Trophoblast cell (in vitro differentiated cells and primary cell): Measurements from ENCODE around the gene LMOD2.

ENCODE experiments used
- DNase-seq, 2 donors: peaks; one replicate each; pipeline ENCODE4 v3.0.0-alpha.2; 2016
- H2AFZ ChIP-seq: 2 replicates; pipeline ENCODE4 v1.6.1; 2013; ENCODE audit warnings: low read length, moderate library complexity, mild to moderate bottlenecking; ENCODE audit not compliant: insufficient read depth, poor library complexity
- H2AK5ac ChIP-seq: 2 replicates; pipeline ENCODE4 v1.6.1; 2013; ENCODE audit warnings: mild to moderate bottlenecking, low read length
- H2BK120ac ChIP-seq: 2 replicates; pipeline ENCODE4 v1.6.1; 2013; ENCODE audit warnings: low read length, mild to moderate bottlenecking, moderate library complexity; ENCODE audit not compliant: insufficient read depth, poor library complexity
- H2BK12ac ChIP-seq: 2 replicates; pipeline ENCODE4 v1.6.1; 2013; ENCODE audit warnings: mild to moderate bottlenecking, low read length, moderate library complexity
- H2BK5ac ChIP-seq: 2 replicates; pipeline ENCODE4 v1.6.1; 2013; ENCODE audit warnings: low read length, low read depth, moderate library complexity, mild to moderate bottlenecking; ENCODE audit not compliant: poor library complexity
- H3K14ac ChIP-seq: 2 replicates; pipeline ENCODE4 v1.6.1; 2013; ENCODE audit warnings: mild to moderate bottlenecking, low read length
- H3K18ac ChIP-seq: 2 replicates; pipeline ENCODE4 v1.6.1; 2013; ENCODE audit warnings: mild to moderate bottlenecking, low read length
- H3K23ac ChIP-seq: 2 replicates; pipeline ENCODE4 v1.6.1; 2013; ENCODE audit warnings: low read length
- H3K27ac ChIP-seq: 2 replicates; pipeline ENCODE4 v1.5.1; 2013; ENCODE audit warnings: low read depth, mild to moderate bottlenecking, inconsistent platforms, low read length, moderate library complexity
- H3K27me3 ChIP-seq: 2 replicates; pipeline ENCODE4 v1.6.1; 2013; ENCODE audit warnings: inconsistent platforms, mild to moderate bottlenecking, low read length, moderate library complexity; ENCODE audit not compliant: insufficient read depth
- H3K36me3 ChIP-seq, 2 experiments: 1 replicate in 1 of 2; 2 replicates in 1 of 2; pipeline ENCODE4 v1.6.1; 2013; ENCODE audit warnings: low read length in 2 of 2, mild to moderate bottlenecking in 2 of 2, moderate library complexity in 1 of 2; ENCODE audit not compliant: insufficient read depth in 2 of 2, control insufficient read depth in 1 of 2
- H3K4ac ChIP-seq: 2 replicates; pipeline ENCODE4 v1.6.1; 2013; ENCODE audit warnings: low read depth, mild to moderate bottlenecking, low read length, moderate library complexity
- H3K4me1 ChIP-seq, 2 experiments: 1 replicate in 1 of 2; 2 replicates in 1 of 2; pipeline ENCODE4 v1.6.1; 2013; ENCODE audit warnings: low read length in 2 of 2, mild to moderate bottlenecking in 2 of 2, moderate library complexity in 1 of 2; ENCODE audit not compliant: insufficient read depth in 2 of 2, control insufficient read depth in 1 of 2
- H3K4me2 ChIP-seq: 2 replicates; pipeline ENCODE4 v1.6.1; 2013; ENCODE audit warnings: inconsistent platforms, mild to moderate bottlenecking, low read length, moderate library complexity
- H3K4me3 ChIP-seq: 2 replicates; pipeline ENCODE4 v1.5.1; 2013; ENCODE audit warnings: mild to moderate bottlenecking, low read depth, low read length, inconsistent platforms
- H3K79me1 ChIP-seq: one replicate; pipeline ENCODE4 v1.6.1; 2013; ENCODE audit warnings: low read length
- H3K79me2 ChIP-seq: 2 replicates; pipeline ENCODE4 v1.6.1; 2013; ENCODE audit warnings: low read length, mild to moderate bottlenecking; ENCODE audit not compliant: control insufficient read depth, insufficient read depth, poor library complexity
- H3K9ac ChIP-seq: 2 replicates; pipeline ENCODE4 v1.6.1; 2013; ENCODE audit warnings: mild to moderate bottlenecking, low read length
- H3K9me3 ChIP-seq: 2 replicates; pipeline ENCODE4 v1.6.1; 2013; ENCODE audit warnings: low read depth, mild to moderate bottlenecking, control low read depth, inconsistent platforms, low read length; ENCODE audit not compliant: insufficient read depth
- H4K12ac ChIP-seq: 2 replicates; pipeline ENCODE4 v1.6.1; 2013; ENCODE audit warnings: low read depth, mild to moderate bottlenecking, low read length, moderate library complexity
- H4K8ac ChIP-seq: 2 replicates; pipeline ENCODE4 v1.6.1; 2013; ENCODE audit warnings: low read depth, mild to moderate bottlenecking, low read length, moderate library complexity
- H4K91ac ChIP-seq: one replicate; pipeline ENCODE4 v1.6.1; 2013; ENCODE audit warnings: low read depth, mild to moderate bottlenecking, low read length, moderate library complexity
- WGBS: extraction: QIAGEN DNeasy Blood & Tissue Kit; methylation state at CpG from one replicate; pipeline ENCODE4 v1.1.7; 2013; ENCODE audit warnings: missing lambda C conversion rate; ENCODE audit not compliant: insufficient read length, insufficient coverage; ENCODE audit errors: extremely low coverage; 5-methylcytosine and 5-hydroxymethylcytosine counted together

LMOD2 gene

GRCh38 chr7:123645516-123645915, 10.2 kb upstream of the LMOD2 start:
- Histone ChIP-seq H2AK5ac (no peak overlapping the region), H3K27me3 (no peaks in the 10 kb centered on the region), H4K8ac (no peak overlapping the region), H3K79me2 (peaks cover 2% of the 10 kb centered on the region), H3K4ac (no peak overlapping the region), H3K14ac (no peak overlapping the region), H4K12ac (no peak overlapping the region), H2BK12ac (peak overlapping the region; percentile 67), H2AFZ (no peak overlapping the region), H3K79me1 (peaks cover 39% of the 10 kb centered on the region), H3K27ac (peak overlapping the region; percentile 74), H3K18ac (no peak overlapping the region), H2BK120ac (peak overlapping the region; percentile 79), H3K9me3 (no peaks in the 10 kb centered on the region), H3K9ac (no peak overlapping the region), H3K36me3 (no peaks in the 10 kb centered on the region), H3K4me3 (no peak overlapping the region), H3K4me2 (no peak overlapping the region), H2BK5ac (peak overlapping the region; percentile 58), H3K23ac (no peak overlapping the region), H4K91ac (peak overlapping the region; percentile 91), H3K4me1 (peaks cover 22 to 24% of the 10 kb centered on the region in 2 experiments)
- no CpG with 5 or more reads among the region's 3 CpGs for WGBS
- no peak for DNase-seq

- WGBS = no CpG with 5 or more reads among the region's 7 CpGs
- no peaks in the 10 kb centered on the region for H3K27me3 ChIP-seq
- H3K4me1 ChIP-seq = peaks cover 22 to 24% of the 10 kb centered on the region in 2 experiments
- DNase-seq = peak; percentile 80 to 88
- peak overlapping the region; percentile 80 for H3K14ac ChIP-seq
- H3K79me1 ChIP-seq = peaks cover 38% of the 10 kb centered on the region
- H2BK120ac ChIP-seq = peak overlapping the region; percentile 67
- peaks cover 2% of the 10 kb centered on the region for H3K79me2 ChIP-seq
- no peak overlapping the region for H3K4me3 ChIP-seq
- no peaks in the 10 kb centered on the region for H3K36me3 ChIP-seq
- H4K8ac ChIP-seq = peak overlapping the region; percentile 47
- no peak overlapping the region for H3K4me2 ChIP-seq
- H2BK5ac ChIP-seq = peak overlapping the region; percentile 73
- no peak overlapping the region for H3K23ac ChIP-seq
- H3K4ac ChIP-seq = peak overlapping the region; percentile 74
- H4K12ac ChIP-seq = peak overlapping the region; percentile 6
- peak overlapping the region; percentile 76 for H2AK5ac ChIP-seq
- H3K9ac ChIP-seq = no peak overlapping the region
- H3K18ac ChIP-seq = no peak overlapping the region
- peak overlapping the region; percentile 87 for H3K27ac ChIP-seq
- H3K9me3 ChIP-seq = no peaks in the 10 kb centered on the region
- peak overlapping the region; percentile 23 for H2AFZ ChIP-seq
- H2BK12ac ChIP-seq = peak overlapping the region; percentile 88
- H4K91ac ChIP-seq = peak overlapping the region; percentile 91
Measured at GRCh38 chr7:123647106-123647730, 8.4 kb upstream of the LMOD2 start.

- no peak overlapping the region for H3K18ac ChIP-seq
- no peak overlapping the region for H2AK5ac ChIP-seq
- peak overlapping the region; percentile 22 for H4K8ac ChIP-seq
- peak overlapping the region; percentile 13 for H3K4me2 ChIP-seq
- WGBS = no CpG with 5 or more reads among the region's 2 CpGs
- H4K12ac ChIP-seq = no peak overlapping the region
- H3K27me3 ChIP-seq = no peaks in the 10 kb centered on the region
- no peak overlapping the region for H2AFZ ChIP-seq
- peaks cover 17% of the 10 kb centered on the region in 2 experiments for H3K4me1 ChIP-seq
- peaks cover 31% of the 10 kb centered on the region for H3K79me1 ChIP-seq
- H3K27ac ChIP-seq = peak overlapping the region; percentile 95
- DNase-seq = no peak
- H2BK5ac ChIP-seq = peak overlapping the region; percentile 71
- no peak overlapping the region for H3K23ac ChIP-seq
- H2BK120ac ChIP-seq = peak overlapping the region; percentile 41
- H3K9ac ChIP-seq = no peak overlapping the region
- H2BK12ac ChIP-seq = peak overlapping the region; percentile 32
- no peaks in the 10 kb centered on the region for H3K9me3 ChIP-seq
- H3K4ac ChIP-seq = no peak overlapping the region
- no peaks in the 10 kb centered on the region for H3K79me2 ChIP-seq
- no peak overlapping the region for H3K14ac ChIP-seq
- peak overlapping the region; percentile 13 for H4K91ac ChIP-seq
- no peaks in the 10 kb centered on the region for H3K36me3 ChIP-seq
- H3K4me3 ChIP-seq = no peak overlapping the region
Measured at GRCh38 chr7:123649964-123650363, 5.7 kb upstream of the LMOD2 start.

DNA sequence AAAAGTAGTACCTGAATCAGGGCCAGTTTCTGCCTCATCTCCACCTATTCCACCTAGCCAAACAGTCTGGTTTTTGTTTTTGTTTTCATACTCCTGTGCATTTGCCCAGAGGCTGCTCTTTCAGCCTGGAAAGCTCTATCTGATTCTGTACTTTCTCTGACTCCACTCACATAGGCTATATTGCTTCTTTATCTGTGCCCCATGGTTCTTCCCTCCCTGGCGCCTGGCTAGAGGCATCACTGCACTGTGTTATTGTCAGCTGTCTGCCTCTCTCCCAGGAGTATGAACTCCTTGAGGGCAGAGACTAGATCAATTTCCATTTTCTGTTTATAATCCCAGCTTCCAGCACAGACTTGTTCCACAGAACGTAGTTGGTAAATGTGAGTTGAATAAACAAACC, 5.1 kb upstream of the LMOD2 start:
- peak overlapping the region; percentile 95 for H3K27ac ChIP-seq
- no peak overlapping the region for H3K4me3 ChIP-seq
- H4K8ac ChIP-seq = no peak overlapping the region
- H2AFZ ChIP-seq = no peak overlapping the region
- H3K4me2 ChIP-seq = peak overlapping the region; percentile 13
- H3K14ac ChIP-seq = no peak overlapping the region
- peaks cover 17% of the 10 kb centered on the region in 2 experiments for H3K4me1 ChIP-seq
- H3K36me3 ChIP-seq = no peaks in the 10 kb centered on the region
- no peak overlapping the region for H3K9ac ChIP-seq
- H3K18ac ChIP-seq = no peak overlapping the region
- no peak overlapping the region for H4K12ac ChIP-seq
- no peak overlapping the region for H2BK12ac ChIP-seq
- H3K79me1 ChIP-seq = peaks cover 31% of the 10 kb centered on the region
- no peak overlapping the region for H2AK5ac ChIP-seq
- H2BK120ac ChIP-seq = no peak overlapping the region
- WGBS = no CpG with 5 or more reads among the region's 2 CpGs
- H3K79me2 ChIP-seq = no peaks in the 10 kb centered on the region
- H2BK5ac ChIP-seq = no peak overlapping the region
- H3K27me3 ChIP-seq = no peaks in the 10 kb centered on the region
- H3K4ac ChIP-seq = no peak overlapping the region
- no peak for DNase-seq
- H3K23ac ChIP-seq = no peak overlapping the region
- H4K91ac ChIP-seq = peak overlapping the region; percentile 13
- H3K9me3 ChIP-seq = no peaks in the 10 kb centered on the region
